ENCODE data around the gene HNRNPH2.

DNA sequence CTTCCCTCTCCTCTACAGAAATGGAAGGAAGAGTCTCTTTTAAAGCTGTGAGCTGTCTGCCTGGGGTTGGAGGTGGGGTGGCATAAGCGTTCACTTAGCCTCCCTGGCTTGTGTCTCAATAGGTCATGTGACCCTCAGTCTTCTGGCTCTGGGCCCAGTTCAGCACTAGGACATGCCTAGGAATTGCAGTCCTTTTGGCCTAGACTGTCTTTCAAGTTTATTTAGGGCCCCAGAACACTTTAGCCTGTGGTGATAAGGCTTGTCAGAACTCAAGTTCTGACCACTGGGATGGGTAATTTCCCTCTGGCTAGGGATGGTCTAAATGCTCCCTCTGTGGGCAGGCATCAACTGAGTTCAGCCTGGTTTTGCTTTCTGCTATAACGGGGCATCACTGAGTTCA lies 42.9 kb downstream of the HNRNPH2 start:
- TF ChIP-seq REST (IDR thresholded peaks at IDR 0.05; ENCODE audit: insufficient read depth in 1 of 2, low read depth in 2 of 2, low read length in 2 of 2) (no peak), POLR2AphosphoS5 (IDR thresholded peaks at IDR 0.05; ENCODE audit: low read depth, low read length) (no peak), SIN3A (IDR thresholded peaks at IDR 0.05; ENCODE audit: borderline replicate concordance, insufficient read depth, low read length) (no peak), TAF1 (IDR thresholded peaks at IDR 0.05; ENCODE audit: borderline replicate concordance, insufficient read depth, low read length) (no peak), FOXP2 (optimal IDR thresholded peaks at IDR 0.05; ENCODE audit: borderline replicate concordance, extremely low read depth, extremely low read length, insufficient read depth) (no peak)

All from PFSK-1 (cell line).